ENCODE data around the gene FLRT2.

The FLRT2 gene

DNA sequence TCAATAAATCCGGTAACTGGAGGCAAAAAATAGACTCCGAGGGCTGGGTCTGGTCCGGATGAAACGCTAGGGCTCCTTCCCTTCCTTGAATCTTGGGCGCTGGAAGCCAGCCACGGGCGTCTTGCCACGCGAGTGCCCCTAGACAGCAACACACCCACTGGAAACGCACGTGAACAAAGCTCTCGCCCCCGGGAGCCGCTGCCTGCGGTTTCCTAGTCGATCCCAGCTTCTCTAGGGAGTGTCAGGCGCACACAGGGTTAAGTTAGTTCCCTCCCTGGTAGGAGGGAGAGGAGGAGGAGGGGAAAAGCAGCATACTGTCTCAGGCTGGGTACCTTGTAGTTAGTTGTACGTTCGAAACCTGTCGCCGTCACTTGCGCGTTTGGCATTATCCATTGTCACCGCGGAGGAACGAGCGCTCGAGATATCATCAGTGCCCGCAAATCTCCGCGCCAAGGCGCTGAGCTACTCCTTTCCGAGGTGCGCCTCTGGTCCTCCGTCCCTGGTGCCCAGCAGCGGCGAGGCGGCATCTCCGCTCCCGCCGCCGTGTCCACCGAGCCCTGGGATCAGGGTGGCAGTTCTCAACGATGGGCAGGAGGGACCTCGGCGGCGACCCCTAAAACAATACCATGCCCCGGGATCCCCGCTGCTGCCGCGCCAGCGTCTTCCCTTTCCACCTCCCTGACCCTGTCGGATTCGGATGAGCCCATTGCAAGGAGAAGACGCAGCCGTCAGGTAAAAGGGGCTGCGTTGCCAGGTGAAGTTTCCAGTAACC, at the start of gene FLRT2:
FLRT2 (plus strand) TSS at position 342 of the 772 bp plus-strand sequence. CDS start 91,371 bp downstream, outside the sequence.
- DNase-seq (ENCODE audit: low read depth, low spot score) = no peak

GRCh38 chr14:85481471-85481870, 48.5 kb upstream of the FLRT2 start:
- no peak for DNase-seq (ENCODE audit: low read depth, low spot score)

GRCh38 chr14:85482552-85482951, 47.4 kb upstream of the FLRT2 start:
- no peak for DNase-seq (ENCODE audit: low read depth, low spot score)

- no peak for DNase-seq (ENCODE audit: low read depth, low spot score)
Measured at GRCh38 chr14:85483037-85483436, 46.9 kb upstream of the FLRT2 start.

DNA sequence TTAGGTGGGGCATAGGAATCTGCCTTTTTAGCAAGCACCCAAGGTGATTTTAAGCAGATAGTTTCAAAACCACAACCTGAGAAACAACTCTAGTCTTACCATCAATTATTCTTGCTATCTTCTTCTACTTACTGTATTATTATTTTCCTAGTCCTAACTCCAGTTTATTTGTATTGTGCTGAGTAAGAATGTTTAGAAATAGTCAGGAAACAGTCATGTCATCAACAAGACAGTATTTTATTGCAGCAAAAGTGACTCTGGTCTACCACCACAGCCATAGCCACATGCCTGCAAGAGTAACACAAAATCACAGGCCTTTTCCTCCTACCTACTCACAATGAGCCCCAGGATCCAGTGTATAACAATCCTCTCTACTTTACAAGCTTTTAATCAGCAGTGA, 46.3 kb upstream of the FLRT2 start:
- no peak for DNase-seq (ENCODE audit: low read depth, low spot score)

DNA sequence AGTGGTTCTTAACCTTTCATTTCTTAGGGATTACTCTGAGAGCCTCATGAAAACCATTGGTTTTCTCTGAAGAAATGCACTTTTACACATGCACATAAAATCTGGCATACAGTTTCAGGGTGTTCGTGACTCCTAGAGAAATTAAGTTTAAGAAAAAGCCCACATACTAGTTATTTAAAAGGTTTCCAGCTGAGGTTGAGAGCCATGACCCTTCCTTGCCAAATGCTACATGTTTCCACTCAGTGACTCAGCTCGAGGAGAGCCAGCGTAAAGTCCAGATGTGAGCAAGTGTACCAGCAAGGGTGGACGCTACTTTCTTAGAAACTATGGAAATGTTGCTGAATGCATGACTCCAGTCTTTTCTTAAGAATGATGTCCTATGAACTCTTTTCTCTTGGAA, 42.7 kb upstream of the FLRT2 start:
- DNase-seq (ENCODE audit: low read depth, low spot score) = no peak

GRCh38 chr14:85501751-85502150, 28.2 kb upstream of the FLRT2 start:
- DNase-seq (ENCODE audit: low read depth, low spot score) = no peak

- DNase-seq (ENCODE audit: low read depth, low spot score) = no peak
Measured at GRCh38 chr14:85508863-85509262, 21.1 kb upstream of the FLRT2 start.

- no peak for DNase-seq (ENCODE audit: low read depth, low spot score)
Measured at GRCh38 chr14:85512451-85512850, 17.5 kb upstream of the FLRT2 start.

GRCh38 chr14:85514487-85514886, 15.5 kb upstream of the FLRT2 start:
- no peak for DNase-seq (ENCODE audit: low read depth, low spot score)

GRCh38 chr14:85516239-85517113, 13.5 kb upstream of the FLRT2 start:
- DNase-seq (ENCODE audit: low read depth, low spot score) = no peak

DNA sequence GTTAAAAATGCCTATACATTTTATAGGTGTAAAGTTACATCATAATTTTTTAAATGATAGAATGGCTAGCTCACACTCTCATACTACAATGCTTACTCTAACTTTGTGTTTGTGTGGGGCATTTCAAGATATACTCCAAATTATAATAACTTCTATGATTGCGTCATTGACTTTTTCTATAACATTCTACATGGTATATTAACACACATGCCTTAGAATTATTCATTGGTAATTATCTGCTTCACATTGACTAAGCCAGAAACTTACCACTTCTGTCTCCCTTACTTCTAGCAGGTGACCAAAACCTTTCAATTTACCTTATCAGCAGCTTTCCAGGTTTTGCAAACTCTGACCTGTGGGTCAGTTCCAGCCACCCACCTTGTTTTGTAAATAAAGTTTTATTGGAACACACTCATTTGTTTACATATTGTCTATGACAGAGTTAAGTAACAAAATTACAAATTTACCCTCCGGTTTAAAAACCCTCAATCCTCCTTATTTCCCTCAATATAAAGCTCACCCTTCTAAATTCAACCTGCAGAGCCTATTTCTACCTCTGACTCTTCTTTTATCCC, 12.7 kb upstream of the FLRT2 start:
- no peak for DNase-seq (ENCODE audit: low read depth, low spot score)

DNA sequence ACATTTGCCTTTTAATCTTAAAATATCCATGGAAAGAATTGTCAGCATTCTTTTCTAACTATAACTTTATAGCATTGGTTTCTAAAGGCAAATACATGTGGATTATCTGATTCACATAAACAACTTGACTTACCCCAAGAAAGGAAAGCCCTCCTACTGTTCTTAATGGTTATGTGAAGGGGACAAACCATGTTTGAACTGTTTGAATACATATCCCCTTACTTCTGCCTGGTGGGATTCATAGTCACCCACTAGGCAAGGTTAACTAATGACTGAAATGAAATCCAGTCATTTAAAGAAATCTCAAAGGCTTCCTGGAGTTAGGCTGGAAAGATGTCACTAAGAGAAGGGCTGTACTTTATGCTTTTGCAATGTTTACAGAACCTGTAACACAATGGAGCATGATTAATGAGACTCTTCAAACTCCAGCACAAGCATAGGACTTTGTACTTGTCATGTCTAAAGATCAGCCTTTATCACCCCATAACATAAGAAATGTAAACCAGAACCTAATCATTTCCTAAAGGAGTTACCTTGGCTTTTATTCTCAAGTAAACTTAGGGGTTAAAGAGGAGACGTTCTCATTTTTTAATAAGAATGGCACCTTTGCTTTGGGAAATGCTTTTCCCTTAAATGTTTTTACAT, 10.2 kb upstream of the FLRT2 start:
- no peak for DNase-seq (ENCODE audit: low read depth, low spot score)

DNA sequence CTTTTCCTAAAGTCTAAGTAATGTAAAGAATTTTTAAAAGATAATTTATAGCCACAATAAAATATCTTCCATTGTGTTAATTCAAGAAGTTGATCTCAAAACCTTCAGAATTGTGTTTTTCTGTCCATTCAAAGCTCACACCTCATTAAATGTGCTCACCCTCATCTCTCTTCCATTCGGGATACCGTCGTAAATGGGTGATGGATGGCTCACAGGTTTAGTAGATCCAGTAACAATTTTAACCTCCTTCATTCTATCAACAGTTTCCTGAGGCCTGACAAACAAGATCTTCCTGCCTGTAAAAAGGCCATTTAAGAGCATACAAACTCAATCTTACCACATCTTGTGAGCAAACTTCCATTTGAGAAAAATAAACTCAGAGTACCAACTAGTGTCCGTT, 9.4 kb upstream of the FLRT2 start:
- DNase-seq (ENCODE audit: low read depth, low spot score) = no peak

- no peak for DNase-seq (ENCODE audit: low read depth, low spot score)
Measured at GRCh38 chr14:85523624-85524023, 6.3 kb upstream of the FLRT2 start.

- DNase-seq (ENCODE audit: low read depth, low spot score) = no peak
Measured at GRCh38 chr14:85527006-85527405, 2.9 kb upstream of the FLRT2 start.

DNA sequence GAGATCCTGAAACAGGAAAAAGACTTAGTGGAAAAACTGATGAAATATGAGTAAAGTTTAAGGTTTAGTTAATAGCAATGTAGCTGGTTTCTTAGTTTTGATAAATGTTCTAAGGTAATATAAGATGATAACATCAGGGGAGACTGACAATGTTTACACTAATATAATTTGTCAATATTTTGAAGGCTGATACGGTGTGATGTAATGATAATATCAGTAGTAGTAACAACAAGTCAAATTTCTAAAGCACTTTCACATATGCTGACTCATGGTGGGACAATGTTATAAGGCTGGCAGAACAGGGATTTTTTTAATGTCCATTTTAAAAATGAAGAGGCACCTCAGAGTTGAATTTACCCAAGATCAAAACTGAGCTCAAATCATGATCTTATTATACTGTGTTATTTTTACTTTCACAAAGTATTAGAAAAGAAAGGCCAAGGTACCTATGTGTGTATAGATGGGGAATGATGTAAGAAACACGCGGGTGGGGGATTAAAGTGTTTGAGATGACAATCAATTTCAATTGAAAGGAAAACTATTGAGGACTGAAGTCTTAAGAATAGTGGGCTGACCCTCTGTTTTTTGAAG, 2.4 kb upstream of the FLRT2 start:
- DNase-seq (ENCODE audit: low read depth, low spot score) = no peak

DNA sequence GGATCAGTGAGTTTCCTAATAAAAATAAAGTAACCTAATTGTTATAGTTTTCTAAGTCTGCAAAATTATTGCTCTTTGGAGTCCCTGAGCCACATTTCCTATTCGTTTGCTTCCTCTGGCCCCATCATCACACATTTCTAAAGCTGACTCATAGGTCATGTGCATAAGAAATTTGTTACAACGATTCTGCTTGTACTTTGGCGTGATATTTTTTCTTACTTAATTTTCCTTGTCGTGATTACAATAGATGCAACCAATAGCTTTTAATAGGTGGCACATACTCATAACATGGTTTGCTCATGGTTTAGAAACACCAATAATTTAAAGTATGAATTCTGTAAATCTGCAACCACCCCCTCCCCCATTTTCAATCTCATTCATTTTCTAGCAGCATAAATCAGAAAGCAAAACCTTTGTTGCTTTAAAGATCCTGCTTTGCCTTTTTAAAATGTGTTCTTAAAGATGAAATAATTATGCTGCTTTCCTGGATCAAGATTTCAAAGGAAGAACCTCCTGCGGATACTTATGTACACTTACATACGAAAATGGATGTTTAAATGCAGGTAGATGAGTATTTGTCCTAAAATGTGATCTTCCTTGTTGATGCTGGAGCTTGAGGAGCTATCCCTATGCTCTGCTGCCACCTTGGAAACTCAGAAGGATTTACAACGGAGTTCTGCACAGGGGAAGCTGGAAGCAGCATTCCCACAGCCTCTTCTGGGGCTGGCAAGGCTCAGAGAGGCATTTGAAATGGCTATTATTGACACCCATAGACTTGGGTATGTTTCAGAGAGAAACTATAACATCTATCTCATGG, 1.7 kb upstream of the FLRT2 start:
- no peak for DNase-seq (ENCODE audit: low read depth, low spot score)

GRCh38 chr14:85528897-85529631, 880 bp upstream of the FLRT2 start:
- no peak for DNase-seq (ENCODE audit: low read depth, low spot score)

- DNase-seq (ENCODE audit: low read depth, low spot score) = no peak
Measured at GRCh38 chr14:85530626-85531025, 682 bp downstream of the FLRT2 start.

Measured in smooth muscle cell of the brain vasculature (primary cell).